ENCODE data around the gene CCNK.

The CCNK gene

DNA sequence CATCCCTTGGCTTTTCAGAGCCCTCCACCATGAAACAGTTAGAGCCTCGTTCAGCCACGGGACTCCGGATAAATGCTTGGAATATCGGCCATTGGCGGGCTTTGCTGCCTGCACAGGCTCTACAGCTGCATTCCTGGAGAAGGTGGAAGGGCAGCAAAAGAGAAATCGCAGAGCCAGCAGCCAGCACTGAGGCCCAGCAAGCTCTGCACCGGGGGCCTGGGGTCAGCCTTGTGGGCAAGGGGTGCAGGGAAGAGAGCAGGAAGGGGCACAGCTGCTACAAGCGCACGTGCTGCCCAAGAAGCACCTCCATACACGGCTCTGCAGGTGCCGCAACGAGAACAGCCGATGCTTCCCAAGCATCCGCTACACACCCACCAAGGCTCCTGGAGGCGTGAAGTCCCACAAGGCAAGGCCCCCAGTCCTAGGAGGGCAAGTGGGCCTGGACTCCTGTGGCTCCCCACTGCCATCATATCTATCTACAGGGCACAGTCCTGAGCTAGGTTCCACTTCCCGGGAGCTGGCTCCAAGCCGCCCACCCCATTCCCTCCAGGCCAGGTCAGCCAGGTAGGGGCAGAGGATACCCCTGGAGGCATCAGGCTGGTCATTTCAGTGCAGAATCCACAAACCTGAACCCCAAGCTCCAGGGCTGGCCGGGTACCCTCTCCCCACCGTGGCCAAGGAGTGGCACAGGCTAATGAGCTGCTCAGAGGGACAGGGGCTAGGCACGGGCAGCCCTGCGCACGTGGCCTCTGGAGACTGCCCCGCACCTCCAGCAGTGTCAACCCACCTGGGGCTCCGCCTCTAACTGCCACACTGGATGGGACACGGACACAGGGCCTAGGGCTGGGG is 40.2 kb downstream of the CCNK start:
- no peak for DNase-seq

DNA sequence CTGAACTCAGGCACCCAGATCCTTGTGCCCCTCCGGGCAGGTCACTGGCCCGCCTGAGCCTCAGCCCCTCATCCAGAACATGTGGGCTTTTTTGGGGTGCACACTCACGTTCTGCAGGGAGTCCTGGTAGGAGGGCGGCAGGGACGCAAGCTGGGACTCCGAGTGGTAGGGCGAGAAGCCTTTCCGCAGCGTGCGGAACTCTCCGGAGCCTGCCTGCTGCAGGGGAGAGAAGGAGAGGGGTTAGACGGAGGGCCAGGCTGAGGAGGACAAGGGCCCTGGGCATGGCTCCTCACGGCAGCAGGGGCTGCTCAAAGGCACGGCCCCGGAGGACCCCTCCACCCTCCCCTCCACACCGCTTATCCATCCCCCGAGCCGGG is 40.8 kb downstream of the CCNK start:
- DNase-seq, result no peak

GRCh38 chr14:99522457-99522891 is 41.3 kb downstream of the CCNK start:
- DNase-seq, result no peak

GRCh38 chr14:99522934-99523703 is 41.9 kb downstream of the CCNK start:
- no peak for DNase-seq

DNA sequence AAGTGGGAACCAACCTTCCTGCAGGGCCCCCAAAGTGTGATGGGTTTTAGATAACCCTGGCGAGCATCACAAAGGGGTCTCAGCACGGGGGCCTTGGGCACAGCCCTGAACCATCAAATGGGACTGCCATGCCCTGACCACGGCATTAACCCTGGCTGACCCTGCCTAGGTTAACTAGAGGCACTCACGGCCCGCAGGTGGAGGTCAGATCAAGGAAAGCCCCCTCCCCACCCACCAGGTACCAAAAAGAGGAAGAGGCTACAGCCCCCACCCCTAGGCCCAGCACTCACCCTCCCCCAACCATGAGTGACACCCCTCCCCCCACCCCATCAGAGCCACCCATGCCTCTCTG is 42.5 kb downstream of the CCNK start:
- no peak for DNase-seq

DNA sequence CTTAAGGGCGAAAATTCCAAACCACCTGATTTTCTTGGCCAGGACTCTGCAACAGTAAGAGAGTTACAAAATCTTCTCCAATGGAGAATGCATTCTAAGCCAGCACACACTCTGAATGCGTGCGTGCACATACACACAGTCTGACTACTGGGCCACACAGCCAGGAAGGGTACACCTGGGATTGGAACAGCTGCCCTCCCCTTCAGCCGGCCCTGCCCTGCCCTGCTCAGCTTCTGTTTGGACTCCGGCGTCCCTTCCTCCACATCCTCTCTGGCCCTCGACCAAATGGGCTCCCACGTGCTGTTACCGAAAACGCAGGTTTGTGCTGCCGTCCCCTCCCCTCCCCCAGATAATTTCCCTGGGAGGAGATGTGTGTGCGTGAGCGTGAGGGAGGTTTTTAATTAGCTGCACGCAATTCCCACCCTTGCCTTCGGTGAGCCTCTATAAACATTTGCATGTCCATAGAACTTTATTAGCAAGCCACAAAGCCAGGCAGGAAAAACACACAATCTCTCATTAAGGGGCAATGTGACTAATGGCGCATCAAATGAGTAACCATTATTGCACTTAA is 43.0 kb downstream of the CCNK start:
- no peak for DNase-seq

DNA sequence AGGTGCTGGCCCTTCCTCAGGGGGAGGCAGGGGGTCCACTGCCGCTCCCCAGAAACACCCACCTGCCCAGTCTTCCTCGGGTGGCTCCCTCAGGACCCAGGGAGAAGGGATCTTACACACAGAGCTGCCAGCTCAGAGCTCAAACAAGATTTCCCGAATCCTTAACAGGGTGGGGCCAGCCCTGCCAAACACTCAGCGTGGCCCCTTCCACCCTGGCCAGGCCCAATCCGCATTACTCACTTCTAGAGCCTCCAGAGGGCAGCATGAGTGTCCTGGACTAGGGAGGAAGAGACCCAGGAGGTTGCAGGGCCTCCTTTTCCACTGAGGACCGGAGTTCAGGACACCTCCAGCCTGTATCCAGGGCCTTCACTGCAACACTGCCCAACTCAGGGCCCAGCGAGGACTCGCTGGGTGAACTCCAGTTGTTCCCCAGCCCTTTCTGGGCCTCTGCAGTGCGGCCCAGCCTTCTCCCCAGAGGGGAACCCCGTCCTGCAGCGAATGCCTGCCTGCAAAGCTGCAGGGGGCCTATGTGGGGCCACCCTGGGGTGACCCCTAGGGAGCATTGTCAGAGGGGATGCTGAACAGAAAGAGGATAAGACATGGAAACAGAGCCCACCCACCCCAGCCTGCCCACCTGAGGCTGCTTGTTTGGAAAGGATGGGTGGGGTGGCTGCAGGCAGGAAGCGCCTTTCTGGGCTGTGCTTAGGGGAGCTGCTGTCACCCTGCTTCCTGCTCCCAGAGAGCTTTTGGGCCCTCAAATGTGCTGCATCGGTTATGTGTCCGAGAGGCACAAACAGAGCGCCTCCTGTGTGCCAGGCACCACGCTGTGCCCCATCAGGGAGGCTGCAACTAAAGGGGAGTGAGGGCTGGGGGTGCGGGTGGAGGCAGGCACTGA is 43.8 kb downstream of the CCNK start:
- DNase-seq, result no peak

- DNase-seq, result no peak
These were observed 44.5 kb downstream of the CCNK start for GRCh38 chr14:99525699-99526080.

GRCh38 chr14:99527026-99527425 is 45.8 kb downstream of the CCNK start:
- no peak for DNase-seq

GRCh38 chr14:99527427-99528076 is 46.3 kb downstream of the CCNK start:
- no peak for DNase-seq

DNA sequence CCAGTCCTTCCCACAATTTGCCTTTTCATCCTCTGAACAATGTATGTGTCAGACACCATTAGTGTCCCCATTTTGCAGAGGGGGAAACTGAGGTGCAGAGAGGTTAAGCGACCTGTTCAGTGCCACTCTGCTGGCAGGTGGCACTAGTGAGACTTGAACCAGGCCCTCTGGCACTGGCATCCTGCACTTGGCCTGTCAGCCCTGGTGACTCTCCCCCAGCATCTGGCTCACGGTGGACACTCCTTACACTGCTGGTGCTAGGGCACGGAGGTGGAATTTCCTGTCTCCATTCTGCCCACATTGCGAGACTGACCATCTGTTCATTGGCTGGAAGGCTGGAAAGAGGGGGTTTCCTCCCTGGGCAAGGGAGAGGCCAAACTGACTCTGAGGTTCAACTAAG is 48.7 kb downstream of the CCNK start:
- no peak for DNase-seq

DNA sequence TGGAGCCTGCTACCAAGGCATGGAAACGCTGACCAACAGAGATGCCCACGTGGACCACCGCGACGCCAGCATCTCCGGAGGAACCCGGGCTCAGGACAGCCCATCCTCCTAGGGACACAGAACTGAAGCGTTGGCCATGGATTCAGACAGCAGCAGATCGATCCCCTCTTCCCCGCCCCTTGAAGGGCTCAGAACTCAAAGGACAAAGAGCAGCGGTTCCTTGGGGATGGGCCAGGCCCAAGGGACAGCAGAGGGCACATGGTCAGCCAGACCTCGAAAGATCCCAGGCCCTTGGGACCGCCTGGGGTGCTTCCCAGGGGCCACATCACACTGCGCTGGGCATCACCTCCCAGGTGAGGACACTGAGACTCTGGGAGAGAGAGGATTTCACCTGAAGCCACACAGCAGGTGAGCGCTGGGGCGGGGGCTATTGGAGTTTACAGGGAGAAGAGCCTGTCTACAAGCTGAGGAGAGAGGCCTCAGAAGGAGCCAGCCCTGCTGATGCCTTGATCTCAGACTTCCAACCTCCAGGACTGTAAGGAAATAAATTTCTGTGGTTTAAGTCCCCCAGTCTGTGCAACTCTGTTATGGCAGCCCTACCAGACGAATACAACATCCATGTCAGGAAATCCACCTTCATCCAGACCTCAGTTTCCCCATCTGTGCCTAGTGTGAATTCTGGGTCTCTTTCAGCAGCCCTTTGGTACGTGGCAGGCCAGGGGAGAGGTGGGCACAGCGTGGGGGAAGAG is 49.4 kb downstream of the CCNK start:
- DNase-seq, result no peak

GRCh38 chr14:99531251-99532096 is 50.3 kb downstream of the CCNK start:
- no peak for DNase-seq

- no peak for DNase-seq
These were observed 51.1 kb downstream of the CCNK start for GRCh38 chr14:99532310-99532709.

GRCh38 chr14:99534333-99534732 is 53.1 kb downstream of the CCNK start:
- no peak for DNase-seq

- DNase-seq, result no peak
These were observed 53.7 kb downstream of the CCNK start for GRCh38 chr14:99534863-99535262.

DNA sequence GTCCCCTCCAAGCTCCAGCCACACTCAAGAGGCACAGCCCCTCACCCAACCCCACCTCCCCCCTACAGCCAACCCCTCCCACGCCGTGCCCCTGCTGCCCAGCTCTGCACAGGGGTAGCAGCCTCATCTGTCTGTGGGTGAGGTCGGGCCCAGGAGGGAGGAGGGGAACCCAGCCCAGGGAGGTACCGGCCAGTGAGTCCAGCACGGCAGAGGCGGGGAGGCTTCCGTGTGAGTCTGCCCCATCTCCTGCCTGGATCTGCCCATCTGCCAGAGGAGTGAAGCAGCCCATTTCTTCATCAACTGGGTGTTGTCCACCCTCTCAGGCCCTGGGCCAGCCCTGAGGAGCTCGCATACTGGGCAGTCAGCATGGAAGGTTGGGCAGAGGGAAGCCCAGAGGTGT is 54.2 kb downstream of the CCNK start:
- DNase-seq, result no peak

- no peak for DNase-seq
These were observed 54.9 kb downstream of the CCNK start for GRCh38 chr14:99535908-99536778.

GRCh38 chr14:99537399-99537798 is 56.2 kb downstream of the CCNK start:
- DNase-seq, result no peak

GRCh38 chr14:99538275-99538674 is 57.1 kb downstream of the CCNK start:
- DNase-seq, result no peak
